H1 (cell line): ENCODE data around the gene PDE4D. TPM values are rescaled to one million over a fixed set of nuclear protein-coding genes. Genes with fewer than 3 reads are reported as not detected.

Experiments used
- CTCF ChIA-PET: fragments of 300-600 bp; sonication (Branson Sonifier 250); formaldehyde crosslinking; loops from one replicate; lab custom pipeline; 2021; ENCODE audit not compliant: partially characterized antibody; lab: Charles Lee
- POLR2A ChIA-PET: fragments of 300-600 bp; sonication (Branson Sonifier 250); formaldehyde crosslinking; loops from one replicate; lab custom pipeline; 2021; ENCODE audit warnings: inconsistent platforms; ENCODE audit not compliant: partially characterized antibody; lab: Charles Lee
- DNase-seq, 2 experiments: peaks; one replicate each; pipeline versions ENCODE4 v3.0.0 to v3.0.0-alpha.2; 2010 to 2022; ENCODE audit warnings: low spot score in 2 of 2, low read depth in 1 of 2, mixed read lengths in 1 of 2
- FAIRE-seq: peaks from 2 replicates; lab custom pipeline; 2011; peaks lifted over from hg19 to GRCh38; lab: Jason Lieb, UNC
- H2AFZ ChIP-seq: 2 replicates; pipeline ENCODE4 v1.8.1; 2012; ENCODE audit warnings: low read length, inconsistent platforms
- H2AK5ac ChIP-seq: 2 replicates; pipeline ENCODE4 v1.6.1; 2013; ENCODE audit warnings: low read depth, low read length
- H2BK120ac ChIP-seq: replicated peaks from 2 replicates; pipeline ENCODE3; 2013; ENCODE audit warnings: low read depth, low read length, inconsistent platforms
- H2BK12ac ChIP-seq: 2 replicates; pipeline ENCODE4 v1.6.1; 2013; ENCODE audit warnings: low read depth, low read length
- H2BK15ac ChIP-seq: 2 replicates; pipeline ENCODE4 v1.6.1; 2013; ENCODE audit warnings: low read length
- H2BK20ac ChIP-seq: 2 replicates; pipeline ENCODE4 v1.6.1; 2013; ENCODE audit warnings: low read length
- H2BK5ac ChIP-seq: 2 replicates; pipeline ENCODE4 v1.6.1; 2013; ENCODE audit warnings: low read depth, low read length
- H3K14ac ChIP-seq: 2 replicates; pipeline ENCODE4 v1.6.1; 2013; ENCODE audit warnings: inconsistent platforms; ENCODE audit not compliant: insufficient read length
- H3K18ac ChIP-seq: 2 replicates; pipeline ENCODE4 v1.6.1; 2013; ENCODE audit warnings: low read length; ENCODE audit errors: extremely low read depth
- H3K23ac ChIP-seq: 2 replicates; pipeline ENCODE4 v1.6.1; 2013; ENCODE audit warnings: inconsistent platforms; ENCODE audit not compliant: insufficient read length
- H3K23me2 ChIP-seq: 2 replicates; pipeline ENCODE4 v1.6.1; 2013; ENCODE audit warnings: low read depth, low read length
- H3K27ac ChIP-seq: 2 replicates; pipeline ENCODE4 v1.6.1; 2011; ENCODE audit warnings: low read depth, low read length, inconsistent platforms
- H3K27me3 ChIP-seq, 4 experiments: replicated peaks in 1 of 4; 1 replicate in 1 of 4; 2 replicates in 3 of 4; pipeline versions ENCODE4 v1.6.1 to v1.8.1; 2011 to 2013; ENCODE audit warnings: low read length in 3 of 4, mild to moderate bottlenecking in 3 of 4, inconsistent platforms in 2 of 4, mixed read lengths in 2 of 4, moderate library complexity in 1 of 4; ENCODE audit not compliant: control insufficient read depth in 3 of 4, insufficient read depth in 3 of 4; ENCODE audit errors: extremely low read depth in 1 of 4
- H3K36me3 ChIP-seq, 4 experiments: 2 replicates each; pipeline versions ENCODE4 v1.6.1 to v1.8.1; 2011 to 2013; ENCODE audit warnings: mild to moderate bottlenecking in 4 of 4, low read length in 3 of 4, moderate library complexity in 2 of 4, control low read depth in 1 of 4, inconsistent platforms in 1 of 4; ENCODE audit not compliant: insufficient read depth in 4 of 4, control insufficient read depth in 2 of 4
- H3K4ac ChIP-seq: replicated peaks from 2 replicates; pipeline ENCODE3; 2013; ENCODE audit warnings: low read length, low read depth, mixed read lengths, inconsistent platforms; ENCODE audit not compliant: insufficient read length
- H3K4me1 ChIP-seq, 4 experiments: replicated peaks in 1 of 4; 1 replicate in 1 of 4; 2 replicates in 3 of 4; pipeline versions ENCODE4 v1.6.1 to v1.8.1; 2011 to 2013; ENCODE audit warnings: low read length in 3 of 4, inconsistent platforms in 2 of 4, mixed read lengths in 1 of 4; ENCODE audit not compliant: insufficient read depth in 4 of 4, control insufficient read depth in 3 of 4
- H3K4me2 ChIP-seq, 2 experiments: 2 replicates each; pipeline versions ENCODE4 v1.6.1 to v1.8.1; 2011 to 2013; ENCODE audit warnings: low read depth in 2 of 2, low read length in 2 of 2, control low read depth in 1 of 2, inconsistent platforms in 1 of 2, mild to moderate bottlenecking in 1 of 2; ENCODE audit not compliant: insufficient read depth in 1 of 2
- H3K4me3 ChIP-seq, 4 experiments: fragments of 200-600, 300-600 bp in 1 of 4; sonication (generic), shearing (Covaris generic), sonication (Bioruptor Twin) in 1 of 4; 2 replicates each; pipeline versions ENCODE4 v1.5.1 to v1.8.1; 2011 to 2016; ENCODE audit warnings: low read length in 4 of 4, low read depth in 3 of 4, control low read depth in 2 of 4, inconsistent platforms in 2 of 4, mild to moderate bottlenecking in 2 of 4, mixed read lengths in 1 of 4, moderate library complexity in 1 of 4; ENCODE audit not compliant: insufficient read depth in 2 of 4; ENCODE audit errors: extremely low read depth in 1 of 4
- H3K56ac ChIP-seq: replicated peaks from 2 replicates; pipeline ENCODE3; 2013; ENCODE audit warnings: low read depth, mild to moderate bottlenecking, mixed read lengths, low read length, inconsistent platforms; ENCODE audit not compliant: insufficient read length
- H3K79me1 ChIP-seq: 2 replicates; pipeline ENCODE4 v1.6.1; 2013; ENCODE audit warnings: low read depth, low read length, control low read depth
- H3K79me2 ChIP-seq, 2 experiments: 2 replicates each; pipeline versions ENCODE4 v1.6.1 to v1.8.1; 2012 to 2013; ENCODE audit warnings: low read length in 2 of 2, mild to moderate bottlenecking in 2 of 2, inconsistent platforms in 1 of 2; ENCODE audit not compliant: insufficient read depth in 2 of 2, control insufficient read depth in 1 of 2
- H3K9ac ChIP-seq, 4 experiments: replicated peaks in 1 of 4; 1 replicate in 1 of 4; 2 replicates in 3 of 4; pipeline versions ENCODE4 v1.6.1 to v1.8.1; 2011 to 2013; ENCODE audit warnings: low read depth in 3 of 4, low read length in 3 of 4, control low read depth in 2 of 4, mild to moderate bottlenecking in 2 of 4, moderate library complexity in 2 of 4, inconsistent platforms in 1 of 4; ENCODE audit errors: extremely low read depth in 1 of 4
- H3K9me3 ChIP-seq, 2 experiments: 2 replicates each; pipeline versions ENCODE4 v1.6.1 to v1.8.1; 2012 to 2013; ENCODE audit warnings: mild to moderate bottlenecking in 2 of 2, moderate library complexity in 2 of 2, control low read depth in 1 of 2, inconsistent platforms in 1 of 2, low read depth in 1 of 2, low read length in 1 of 2, mixed read lengths in 1 of 2; ENCODE audit not compliant: insufficient read depth in 2 of 2
- H4K20me1 ChIP-seq, 2 experiments: replicated peaks in 1 of 2; 2 replicates each; pipeline versions ENCODE3 to v1.8.1; 2011 to 2013; ENCODE audit warnings: inconsistent platforms in 2 of 2, low read length in 2 of 2, mild to moderate bottlenecking in 1 of 2; ENCODE audit not compliant: insufficient read depth in 2 of 2, control insufficient read depth in 1 of 2
- H4K5ac ChIP-seq: 2 replicates; pipeline ENCODE4 v1.6.1; 2013; ENCODE audit warnings: low read length, low read depth, mixed read lengths, inconsistent platforms; ENCODE audit not compliant: insufficient read length
- H4K8ac ChIP-seq: 2 replicates; pipeline ENCODE4 v1.8.0; 2013; ENCODE audit warnings: mild to moderate bottlenecking, moderate library complexity, low read length, inconsistent platforms; ENCODE audit not compliant: insufficient read depth; ENCODE audit errors: extremely low read depth
- H4K91ac ChIP-seq: replicated peaks from 2 replicates; pipeline ENCODE3; 2013; ENCODE audit warnings: low read length, mixed read lengths, inconsistent platforms; ENCODE audit not compliant: insufficient read length
- ASH2L ChIP-seq: fragments of 200-600, 300-600 bp; sonication (generic); IDR thresholded peaks from one replicate; pipeline ENCODE4 v1.7.1; 2017; ENCODE audit warnings: low read length
- BACH1 ChIP-seq: IDR thresholded peaks from 2 replicates; pipeline ENCODE4 v1.6.1; 2012; ENCODE audit warnings: low read length, improper control_type of control experiment
- BCL11A ChIP-seq, 2 experiments: IDR thresholded peaks; one replicate each; pipeline ENCODE4 v1.6.1; 2011; ENCODE audit warnings: low read depth in 2 of 2, low read length in 2 of 2, mild to moderate bottlenecking in 2 of 2
- CREB1 ChIP-seq: IDR thresholded peaks from 2 replicates; pipeline ENCODE4 v1.6.1; 2012; ENCODE audit warnings: inconsistent platforms
- EGR1 ChIP-seq: IDR thresholded peaks from 2 replicates; pipeline ENCODE4 v1.6.1; 2011; ENCODE audit warnings: low read depth, low read length, borderline replicate concordance
- JUND ChIP-seq: IDR thresholded peaks from 2 replicates; pipeline ENCODE4 v1.6.1; 2011; ENCODE audit warnings: mild to moderate bottlenecking, improper control_type of control experiment, low read length
- NANOG ChIP-seq: IDR thresholded peaks from 2 replicates; pipeline ENCODE4 v1.6.1; 2011; ENCODE audit warnings: low read length, low read depth, mild to moderate bottlenecking, inconsistent platforms; ENCODE audit not compliant: insufficient read depth, poor library complexity, severe bottlenecking
- RAD21 ChIP-seq, 2 experiments: IDR thresholded peaks in 1 of 2; conservative IDR thresholded peaks in 1 of 2; 2 replicates each; pipeline ENCODE4 v1.6.1; 2011; ENCODE audit warnings: low read depth in 2 of 2, low read length in 2 of 2, improper control_type of control experiment in 1 of 2, inconsistent platforms in 1 of 2, mild to moderate bottlenecking in 1 of 2, moderate library complexity in 1 of 2
- SUZ12 ChIP-seq: fragments of 200-600 bp; sonication (generic); IDR thresholded peaks from 2 replicates; pipeline ENCODE4 v1.6.1; 2012; ENCODE audit warnings: mild to moderate bottlenecking, inconsistent platforms, low read length, moderate library complexity, mixed read lengths
- TAF1 ChIP-seq: IDR thresholded peaks from 2 replicates; pipeline ENCODE4 v1.6.1; 2011; ENCODE audit warnings: mild to moderate bottlenecking, low read depth, low read length
- USF2 ChIP-seq: IDR thresholded peaks from 2 replicates; pipeline ENCODE4 v1.6.1; 2011; ENCODE audit warnings: low read length, improper control_type of control experiment
- WGBS, 2 experiments: shearing (Covaris generic) in 1 of 2; methylation state at CpG; one replicate each; pipeline versions ENCODE4 v1.1.6 to v1.1.7; 2013 to 2015; ENCODE audit warnings: low lambda C conversion rate in 2 of 2, mixed read lengths in 2 of 2, inconsistent platforms in 1 of 2, low coverage in 1 of 2, missing lambda C conversion rate in 1 of 2; ENCODE audit not compliant: insufficient replicate concordance in 2 of 2, insufficient coverage in 1 of 2, insufficient read length in 1 of 2; ENCODE audit errors: extremely low coverage in 1 of 2, missing lambda C conversion rate in 1 of 2; 5-methylcytosine and 5-hydroxymethylcytosine counted together
- polyA plus RNA-seq, 7 experiments: library from polyadenylated mRNA; depleted of rRNA in 3 of 7; stranded (reverse) in 5 of 7; unstranded in 2 of 7; fragments of >200 nt in 5 of 7; fragments of 200-250 nt in 2 of 7; gene quantifications; 1 replicate in 5 of 7; 2 replicates in 1 of 7; 4 replicates in 1 of 7; pipeline versions ENCODE4 v1.2.1 to v1.2.3, GENCODE V29; 2011 to 2013; ENCODE audit warnings: missing spikeins in 2 of 7, mixed read lengths in 2 of 7
- total RNA-seq: library from RNA; stranded (reverse); fragmentation: NEBNext Ultra II Directional; extraction: Animal tissue kit (Norgen Biotek cat#: 25700); gene quantifications from 2 replicates; pipeline ENCODE4 v1.2.1, GENCODE V29; 2021
- TF ChIP-seq, protein P1 (sequence below): IDR thresholded peaks from 2 replicates; pipeline ENCODE4 v1.6.1; 2012; ENCODE audit warnings: low read length, inconsistent platforms

Gene PDE4D
- total and polyA plus RNA-seq, 2 of the 8 experiments (the other 6 are each of a cell fraction or from before 2014, with no cell fraction given) = 2.3 to 3.7 TPM

GRCh38 chr5:59678943-59679342, 214.6 kb downstream of the PDE4D start:
- no peak overlapping the region for H2BK15ac ChIP-seq
- POLR2A ChIA-PET = no interaction called here
- no peaks in the 10 kb centered on the region for H3K79me1 ChIP-seq
- no peak overlapping the region for H2BK5ac ChIP-seq
- H2BK120ac ChIP-seq = no peak overlapping the region
- H3K4me3 ChIP-seq = no peak overlapping the region
- no peaks in the 10 kb centered on the region for H4K20me1 ChIP-seq
- no peak overlapping the region for H3K27ac ChIP-seq
- FAIRE-seq (no peak), DNase-seq (no peak)
- no peak overlapping the region for H3K14ac ChIP-seq
- H3K18ac ChIP-seq = no peak overlapping the region
- H3K23me2 ChIP-seq = no peaks in the 10 kb centered on the region
- H2AFZ ChIP-seq = no peak overlapping the region
- no peaks in the 10 kb centered on the region for H3K27me3 ChIP-seq
- H3K9me3 ChIP-seq = no peaks in the 10 kb centered on the region
- no peak overlapping the region for H2BK20ac ChIP-seq
- H4K5ac ChIP-seq = no peak overlapping the region
- H3K23ac ChIP-seq = no peak overlapping the region
- no peak overlapping the region for H3K9ac ChIP-seq
- H4K8ac ChIP-seq = no peak overlapping the region
- no peak overlapping the region for H2BK12ac ChIP-seq
- CTCF ChIA-PET = no interaction called here
- H3K4ac ChIP-seq = no peak overlapping the region
- H3K36me3 ChIP-seq = no peaks in the 10 kb centered on the region
- H3K4me1 ChIP-seq = no peaks in the 10 kb centered on the region
- WGBS, 2 experiments = 92% methylated on average over 2 of the region's 2 CpGs; no CpG with 5 or more reads in 1 of the 2 experiments
- no peak overlapping the region for H3K4me2 ChIP-seq
- no peak overlapping the region for H3K56ac ChIP-seq
- no peak overlapping the region for H2AK5ac ChIP-seq
- no peaks in the 10 kb centered on the region for H3K79me2 ChIP-seq
- H4K91ac ChIP-seq = no peak overlapping the region
- TF ChIP-seq ASH2L = no peak
- no peak for TF ChIP-seq BCL11A (IDR thresholded peaks at IDR 0.05; ENCODE audit: low read depth in 2 of 2, low read length in 2 of 2)
- no peak for TF ChIP-seq RAD21 (IDR thresholded peaks at IDR 0.05 in 1 of 2, conservative IDR thresholded peaks at IDR 0.05 in 1 of 2; ENCODE audit: low read depth in 2 of 2, low read length in 2 of 2)
- no peak for TF ChIP-seq JUND
- TF ChIP-seq, protein P1, sequence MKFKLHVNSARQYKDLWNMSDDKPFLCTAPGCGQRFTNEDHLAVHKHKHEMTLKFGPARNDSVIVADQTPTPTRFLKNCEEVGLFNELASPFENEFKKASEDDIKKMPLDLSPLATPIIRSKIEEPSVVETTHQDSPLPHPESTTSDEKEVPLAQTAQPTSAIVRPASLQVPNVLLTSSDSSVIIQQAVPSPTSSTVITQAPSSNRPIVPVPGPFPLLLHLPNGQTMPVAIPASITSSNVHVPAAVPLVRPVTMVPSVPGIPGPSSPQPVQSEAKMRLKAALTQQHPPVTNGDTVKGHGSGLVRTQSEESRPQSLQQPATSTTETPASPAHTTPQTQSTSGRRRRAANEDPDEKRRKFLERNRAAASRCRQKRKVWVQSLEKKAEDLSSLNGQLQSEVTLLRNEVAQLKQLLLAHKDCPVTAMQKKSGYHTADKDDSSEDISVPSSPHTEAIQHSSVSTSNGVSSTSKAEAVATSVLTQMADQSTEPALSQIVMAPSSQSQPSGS = no peak
- no peak for TF ChIP-seq BACH1
- no peak for TF ChIP-seq SUZ12
- no peak for TF ChIP-seq USF2
- TF ChIP-seq NANOG = no peak
- no peak for TF ChIP-seq TAF1
- no peak for TF ChIP-seq CREB1
- no peak for TF ChIP-seq EGR1
